Lower leg skin (tissue), 3 donors: Measurements from ENCODE around the gene DNAJC16.
"Not testable (repeated sequence)": the region's sequence is repeated elsewhere in the genome, so short reads cannot be mapped to it uniquely, and the experiment has no call there.

Experiments used
- CTCF ChIP-seq, 3 donors: fragments of 450-650 bp; IDR thresholded peaks; one replicate each; pipeline ENCODE4 v1.5.1; 2016; ENCODE audit warnings: antibody characterized with exemption in 3 of 3, mild to moderate bottlenecking in 3 of 3, moderate library complexity in 2 of 3
- POLR2A ChIP-seq, 2 donors: fragments of 450-650 bp; IDR thresholded peaks; one replicate each; pipeline ENCODE4 v1.6.1; 2016 to 2017; ENCODE audit warnings: antibody characterized with exemption in 2 of 2, mild to moderate bottlenecking in 1 of 2, moderate library complexity in 1 of 2

- not testable (repeated sequence) for TF ChIP-seq CTCF, POLR2A (IDR thresholded peaks at IDR 0.05)
Observed at GRCh38 chr1:15482455-15482854, 44.2 kb upstream of the DNAJC16 start.
